NCI-H748 treated with DMSO at 0.1 percent for 48 hours (cell line): ENCODE data around the gene UMODL1.

Experiments
- DNase-seq: peaks from one replicate; lab custom pipeline; 2025; lab: John Stamatoyannopoulos, UW

Gene UMODL1

GRCh38 chr21:42150474-42151085 is 79.5 kb downstream of the UMODL1 start:
- no peak for DNase-seq

GRCh38 chr21:42151148-42151947 is 80.2 kb downstream of the UMODL1 start:
- no peak for DNase-seq

- no peak for DNase-seq
Observed at GRCh38 chr21:42151948-42152220, 80.8 kb downstream of the UMODL1 start.

GRCh38 chr21:42153046-42153686 is 82.0 kb downstream of the UMODL1 start:
- no peak for DNase-seq

DNA sequence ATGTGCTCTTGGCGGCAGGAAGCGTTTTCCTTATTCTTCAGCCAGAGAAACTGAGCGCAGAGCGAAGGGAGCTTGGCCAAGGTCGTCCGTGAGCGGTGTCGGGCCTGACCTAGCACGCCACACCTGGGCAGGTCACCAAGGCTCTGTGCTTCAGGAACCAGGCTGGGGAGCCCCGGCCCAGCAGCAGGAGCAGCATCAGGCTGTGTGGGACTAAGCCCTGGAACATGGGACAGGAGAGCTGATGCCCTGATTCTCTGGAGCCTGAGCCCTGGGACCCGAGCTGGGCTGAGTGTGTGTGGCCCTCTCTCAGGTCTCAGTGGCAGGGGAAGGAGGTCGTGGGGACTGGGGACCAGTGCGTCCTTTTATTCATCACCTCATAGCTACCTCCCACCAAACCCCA is 82.6 kb downstream of the UMODL1 start:
- no peak for DNase-seq

DNA sequence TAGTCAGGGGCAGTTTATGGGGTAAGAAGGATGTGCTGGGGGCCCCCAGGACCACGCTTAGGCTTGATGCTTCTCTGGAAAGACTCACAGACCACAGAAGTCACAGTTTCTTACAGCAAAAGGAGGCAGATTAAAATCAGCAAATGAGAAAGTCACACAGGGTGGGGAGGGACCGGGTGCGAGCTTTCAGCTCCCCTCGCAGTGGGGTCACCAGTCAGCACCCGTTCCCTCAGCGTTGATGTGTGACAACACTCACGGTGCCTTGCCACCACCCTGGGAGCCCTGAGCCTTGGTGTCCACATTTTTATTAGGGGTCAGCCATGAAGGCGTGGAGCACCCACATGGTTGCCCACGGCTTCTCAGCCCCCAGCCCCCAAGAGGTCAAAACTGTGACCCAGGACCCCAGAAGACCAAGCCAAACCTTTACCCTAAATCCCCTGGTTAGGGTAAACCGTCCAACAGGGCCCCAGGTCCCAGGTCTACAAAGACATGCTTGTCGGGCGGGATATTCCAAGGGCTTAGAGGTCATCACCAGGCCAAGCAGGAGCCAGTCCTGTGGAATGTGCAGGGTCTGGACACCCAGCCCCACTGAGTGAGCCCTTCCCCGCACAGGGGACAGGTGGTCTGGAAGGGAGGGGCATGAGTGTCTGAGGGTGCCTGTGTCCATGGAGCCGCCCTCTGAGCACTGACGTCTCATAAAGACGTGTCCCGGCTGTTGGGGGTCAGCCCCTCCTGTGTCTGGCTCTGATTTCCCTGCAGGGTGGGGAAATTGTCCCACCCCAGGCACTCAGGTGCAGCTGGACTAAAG is 83.3 kb downstream of the UMODL1 start:
- DNase-seq, result no peak

- DNase-seq, result no peak
Observed at GRCh38 chr21:42155045-42155855, 84.1 kb downstream of the UMODL1 start.

- no peak for DNase-seq
Observed at GRCh38 chr21:42156690-42157605, 85.8 kb downstream of the UMODL1 start.

DNA sequence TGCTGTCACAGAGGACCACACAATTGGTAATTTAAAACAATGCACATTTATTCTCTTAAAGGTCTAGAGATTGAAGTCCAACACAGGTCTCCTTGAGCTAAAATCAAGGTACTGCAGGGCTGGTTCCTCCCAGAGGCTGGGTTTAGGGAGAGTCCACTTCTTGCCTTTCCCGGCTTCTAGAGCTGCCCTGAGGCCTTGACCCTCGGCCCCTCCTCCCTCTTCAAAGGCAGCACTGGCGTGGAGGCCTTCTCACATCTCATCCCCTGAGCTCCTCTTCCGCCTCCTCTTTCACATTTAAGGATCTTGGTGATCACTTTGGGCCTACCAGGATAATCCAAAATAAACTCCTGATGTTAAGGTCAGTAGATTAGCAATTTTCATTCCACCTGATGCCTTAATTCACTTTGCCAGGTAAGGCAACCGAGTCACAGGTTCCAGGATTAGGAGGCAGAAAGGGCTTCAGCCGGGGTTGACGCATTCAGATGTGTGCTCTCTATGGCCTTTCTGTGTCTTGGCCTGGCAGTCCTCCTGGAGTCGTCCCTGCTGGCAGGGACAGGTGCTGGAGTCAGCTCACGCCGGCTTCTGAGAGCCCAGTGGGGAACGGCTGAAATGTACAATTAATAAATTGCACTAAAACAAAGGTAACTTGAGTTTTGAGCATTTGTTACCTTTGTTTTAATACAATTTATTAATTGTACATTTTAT is 86.6 kb downstream of the UMODL1 start:
- no peak for DNase-seq

DNA sequence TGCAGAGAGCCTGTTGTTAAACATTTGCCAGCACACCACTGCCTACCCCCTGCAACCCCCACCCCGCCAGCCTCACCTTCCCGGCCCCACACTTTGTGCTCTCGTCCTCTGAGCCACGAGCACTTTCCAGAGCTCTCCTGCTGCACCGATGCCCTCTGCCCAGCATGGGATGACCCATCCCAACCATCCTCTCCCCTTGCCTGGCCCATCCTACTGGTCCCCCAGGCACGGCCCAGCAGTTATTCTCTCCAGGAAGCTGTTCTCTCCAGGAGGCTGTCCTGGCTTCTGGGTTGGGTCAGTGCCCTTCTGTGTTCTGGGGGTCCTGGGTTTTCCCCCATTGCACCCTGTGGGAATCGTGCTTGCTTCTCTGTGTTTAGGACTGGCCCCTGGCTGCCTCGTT is 87.7 kb downstream of the UMODL1 start:
- no peak for DNase-seq

GRCh38 chr21:42159560-42160110 is 88.5 kb downstream of the UMODL1 start:
- no peak for DNase-seq

DNA sequence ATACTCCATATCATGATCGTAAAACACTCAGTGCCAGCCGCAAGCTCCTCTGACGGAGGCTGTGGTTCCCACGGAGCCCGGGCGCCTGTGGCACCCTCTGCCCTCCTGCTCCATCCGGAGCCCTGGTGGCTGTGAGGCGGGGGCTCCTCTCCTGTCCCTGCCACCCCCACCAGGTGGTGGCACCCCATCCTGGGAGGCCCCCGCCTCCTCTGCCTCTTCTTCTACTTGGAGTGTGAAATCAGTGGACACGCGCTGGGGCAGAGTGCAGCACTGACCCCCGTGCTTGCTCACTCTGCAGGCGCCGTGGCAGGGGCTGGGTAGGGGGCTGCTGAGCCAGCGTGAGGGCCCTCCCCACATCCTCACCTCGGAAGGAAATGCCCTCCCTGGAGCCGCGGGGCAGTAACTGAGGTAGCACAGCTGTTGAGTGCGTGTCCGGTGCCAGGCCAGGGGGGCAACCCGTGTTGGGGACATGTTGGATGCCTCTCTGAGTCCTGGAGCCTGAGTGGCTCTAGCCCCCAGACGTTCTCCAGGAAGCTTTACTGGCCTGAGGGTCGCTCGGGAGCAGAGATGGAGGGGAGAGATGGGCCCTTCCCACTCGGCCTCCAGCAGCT is 89.1 kb downstream of the UMODL1 start:
- no peak for DNase-seq

- no peak for DNase-seq
Observed at GRCh38 chr21:42160765-42161164, 89.6 kb downstream of the UMODL1 start.

- DNase-seq, result no peak
Observed at GRCh38 chr21:42161401-42161955, 90.4 kb downstream of the UMODL1 start.

GRCh38 chr21:42161956-42162681 is 91.0 kb downstream of the UMODL1 start:
- no peak for DNase-seq

DNA sequence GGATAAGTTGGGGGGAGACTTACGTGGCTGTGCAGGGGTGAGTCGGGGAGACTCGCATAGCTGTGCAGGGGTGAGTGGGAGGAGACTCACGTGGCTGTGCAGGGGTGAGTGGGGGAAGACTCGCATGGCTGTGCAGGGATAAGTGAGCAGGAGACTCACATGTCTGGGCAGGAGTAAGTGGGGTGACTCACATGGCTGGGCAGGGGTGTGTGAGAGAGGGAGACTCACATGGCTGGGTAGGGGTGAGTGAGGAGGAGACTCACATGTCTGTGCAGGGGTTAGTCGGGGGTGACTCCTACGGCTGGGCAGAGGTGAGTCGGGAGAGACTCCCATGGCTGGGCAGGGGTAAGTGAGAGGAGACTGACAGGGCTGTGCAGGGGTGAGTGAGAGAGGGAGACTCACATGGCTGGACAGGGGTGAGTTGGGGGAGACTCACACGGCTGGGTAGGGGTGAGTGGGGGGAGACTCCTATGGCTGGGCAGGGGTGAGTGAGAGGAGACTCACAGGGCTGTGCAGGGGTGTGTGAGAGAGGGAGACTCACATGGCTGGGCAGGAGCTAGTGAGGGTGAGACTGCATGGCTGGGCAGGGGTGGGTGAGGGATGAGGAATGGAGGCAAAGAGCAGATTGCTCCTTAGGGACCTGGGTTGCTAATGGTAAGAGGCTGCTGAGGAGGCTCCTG is 91.9 kb downstream of the UMODL1 start:
- DNase-seq, result no peak

DNA sequence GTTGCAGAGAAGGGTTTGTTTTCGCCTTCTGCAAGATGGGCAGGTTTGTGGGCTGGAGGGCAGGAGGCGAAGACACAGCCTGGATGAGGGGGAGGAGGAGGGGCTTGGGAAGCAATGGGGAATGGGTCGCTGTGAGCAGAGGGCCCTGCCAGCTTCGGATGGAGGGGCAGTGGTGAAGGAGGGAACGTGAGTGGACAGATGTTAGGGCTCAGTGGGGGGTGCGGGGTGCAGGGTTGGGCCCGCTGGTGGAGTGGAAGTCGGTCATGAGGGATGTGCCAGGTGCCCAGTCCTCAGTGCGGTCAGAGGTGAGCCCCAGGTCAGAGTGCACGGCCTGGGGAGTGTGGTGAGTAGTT is 92.4 kb downstream of the UMODL1 start:
- DNase-seq, result no peak
